DND-41 (cell line): ENCODE data around the gene KLF18.
"Not testable (repeated sequence)": the region's sequence is repeated elsewhere in the genome, so short reads cannot be mapped to it uniquely, and the experiment has no call there.

Source experiments
- EZH2 ChIP-seq: IDR thresholded peaks from 3 replicates; pipeline ENCODE4 v1.6.1; 2012; ENCODE audit warnings: borderline replicate concordance, low read depth, mild to moderate bottlenecking, moderate library complexity, low read length, inconsistent platforms; ENCODE audit not compliant: severe bottlenecking
- TF ChIP-seq, protein P1 (sequence below): IDR thresholded peaks from 2 replicates; pipeline ENCODE4 v1.5.1; 2012; ENCODE audit warnings: borderline replicate concordance, low read length, moderate library complexity, mild to moderate bottlenecking; ENCODE audit not compliant: poor library complexity, severe bottlenecking; ENCODE audit errors: extremely low read depth

DNA sequence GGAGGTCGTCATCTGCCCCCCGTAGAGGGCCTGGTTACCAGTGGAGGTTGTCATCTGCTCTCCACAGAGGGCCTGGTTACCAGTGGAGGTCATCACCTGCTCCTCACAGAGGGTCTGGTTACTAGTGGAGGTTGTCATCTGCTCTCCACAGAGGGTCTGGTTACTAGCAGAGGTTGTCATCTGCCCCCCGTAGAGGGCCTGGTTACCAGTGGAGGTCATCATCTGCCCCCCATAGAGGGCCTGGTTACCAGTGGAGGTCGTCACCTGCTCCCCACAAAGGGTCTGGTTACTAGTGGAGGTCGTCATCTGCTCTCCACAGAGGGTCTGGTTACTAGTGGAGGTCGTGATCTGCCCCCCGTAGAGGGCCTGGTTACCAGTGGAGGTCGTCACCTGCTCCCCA is 1.9 kb downstream of the KLF18 start:
- TF ChIP-seq, protein P1, sequence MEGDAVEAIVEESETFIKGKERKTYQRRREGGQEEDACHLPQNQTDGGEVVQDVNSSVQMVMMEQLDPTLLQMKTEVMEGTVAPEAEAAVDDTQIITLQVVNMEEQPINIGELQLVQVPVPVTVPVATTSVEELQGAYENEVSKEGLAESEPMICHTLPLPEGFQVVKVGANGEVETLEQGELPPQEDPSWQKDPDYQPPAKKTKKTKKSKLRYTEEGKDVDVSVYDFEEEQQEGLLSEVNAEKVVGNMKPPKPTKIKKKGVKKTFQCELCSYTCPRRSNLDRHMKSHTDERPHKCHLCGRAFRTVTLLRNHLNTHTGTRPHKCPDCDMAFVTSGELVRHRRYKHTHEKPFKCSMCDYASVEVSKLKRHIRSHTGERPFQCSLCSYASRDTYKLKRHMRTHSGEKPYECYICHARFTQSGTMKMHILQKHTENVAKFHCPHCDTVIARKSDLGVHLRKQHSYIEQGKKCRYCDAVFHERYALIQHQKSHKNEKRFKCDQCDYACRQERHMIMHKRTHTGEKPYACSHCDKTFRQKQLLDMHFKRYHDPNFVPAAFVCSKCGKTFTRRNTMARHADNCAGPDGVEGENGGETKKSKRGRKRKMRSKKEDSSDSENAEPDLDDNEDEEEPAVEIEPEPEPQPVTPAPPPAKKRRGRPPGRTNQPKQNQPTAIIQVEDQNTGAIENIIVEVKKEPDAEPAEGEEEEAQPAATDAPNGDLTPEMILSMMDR, result not testable (repeated sequence)
- TF ChIP-seq EZH2, result not testable (repeated sequence)
